Trophoblast cell (in vitro differentiated cells and primary cell): ENCODE measurements around the gene REN.

Source experiments
- DNase-seq, 2 donors: peaks; one replicate each; pipeline ENCODE4 v3.0.0-alpha.2; 2016
- H2AFZ ChIP-seq: 2 replicates; pipeline ENCODE4 v1.6.1; 2013; ENCODE audit warnings: low read length, moderate library complexity, mild to moderate bottlenecking; ENCODE audit not compliant: insufficient read depth, poor library complexity
- H2AK5ac ChIP-seq: 2 replicates; pipeline ENCODE4 v1.6.1; 2013; ENCODE audit warnings: mild to moderate bottlenecking, low read length
- H2BK120ac ChIP-seq: 2 replicates; pipeline ENCODE4 v1.6.1; 2013; ENCODE audit warnings: low read length, mild to moderate bottlenecking, moderate library complexity; ENCODE audit not compliant: insufficient read depth, poor library complexity
- H2BK12ac ChIP-seq: 2 replicates; pipeline ENCODE4 v1.6.1; 2013; ENCODE audit warnings: mild to moderate bottlenecking, low read length, moderate library complexity
- H2BK5ac ChIP-seq: 2 replicates; pipeline ENCODE4 v1.6.1; 2013; ENCODE audit warnings: low read length, low read depth, moderate library complexity, mild to moderate bottlenecking; ENCODE audit not compliant: poor library complexity
- H3K14ac ChIP-seq: 2 replicates; pipeline ENCODE4 v1.6.1; 2013; ENCODE audit warnings: mild to moderate bottlenecking, low read length
- H3K18ac ChIP-seq: 2 replicates; pipeline ENCODE4 v1.6.1; 2013; ENCODE audit warnings: mild to moderate bottlenecking, low read length
- H3K23ac ChIP-seq: 2 replicates; pipeline ENCODE4 v1.6.1; 2013; ENCODE audit warnings: low read length
- H3K27ac ChIP-seq: 2 replicates; pipeline ENCODE4 v1.5.1; 2013; ENCODE audit warnings: low read depth, mild to moderate bottlenecking, inconsistent platforms, low read length, moderate library complexity
- H3K27me3 ChIP-seq: 2 replicates; pipeline ENCODE4 v1.6.1; 2013; ENCODE audit warnings: inconsistent platforms, mild to moderate bottlenecking, low read length, moderate library complexity; ENCODE audit not compliant: insufficient read depth
- H3K36me3 ChIP-seq, 2 experiments: 1 replicate in 1 of 2; 2 replicates in 1 of 2; pipeline ENCODE4 v1.6.1; 2013; ENCODE audit warnings: low read length in 2 of 2, mild to moderate bottlenecking in 2 of 2, moderate library complexity in 1 of 2; ENCODE audit not compliant: insufficient read depth in 2 of 2, control insufficient read depth in 1 of 2
- H3K4ac ChIP-seq: 2 replicates; pipeline ENCODE4 v1.6.1; 2013; ENCODE audit warnings: low read depth, mild to moderate bottlenecking, low read length, moderate library complexity
- H3K4me1 ChIP-seq, 2 experiments: 1 replicate in 1 of 2; 2 replicates in 1 of 2; pipeline ENCODE4 v1.6.1; 2013; ENCODE audit warnings: low read length in 2 of 2, mild to moderate bottlenecking in 2 of 2, moderate library complexity in 1 of 2; ENCODE audit not compliant: insufficient read depth in 2 of 2, control insufficient read depth in 1 of 2
- H3K4me2 ChIP-seq: 2 replicates; pipeline ENCODE4 v1.6.1; 2013; ENCODE audit warnings: inconsistent platforms, mild to moderate bottlenecking, low read length, moderate library complexity
- H3K4me3 ChIP-seq: 2 replicates; pipeline ENCODE4 v1.5.1; 2013; ENCODE audit warnings: mild to moderate bottlenecking, low read depth, low read length, inconsistent platforms
- H3K79me1 ChIP-seq: one replicate; pipeline ENCODE4 v1.6.1; 2013; ENCODE audit warnings: low read length
- H3K79me2 ChIP-seq: 2 replicates; pipeline ENCODE4 v1.6.1; 2013; ENCODE audit warnings: low read length, mild to moderate bottlenecking; ENCODE audit not compliant: control insufficient read depth, insufficient read depth, poor library complexity
- H3K9ac ChIP-seq: 2 replicates; pipeline ENCODE4 v1.6.1; 2013; ENCODE audit warnings: mild to moderate bottlenecking, low read length
- H3K9me3 ChIP-seq: 2 replicates; pipeline ENCODE4 v1.6.1; 2013; ENCODE audit warnings: low read depth, mild to moderate bottlenecking, control low read depth, inconsistent platforms, low read length; ENCODE audit not compliant: insufficient read depth
- H4K12ac ChIP-seq: 2 replicates; pipeline ENCODE4 v1.6.1; 2013; ENCODE audit warnings: low read depth, mild to moderate bottlenecking, low read length, moderate library complexity
- H4K8ac ChIP-seq: 2 replicates; pipeline ENCODE4 v1.6.1; 2013; ENCODE audit warnings: low read depth, mild to moderate bottlenecking, low read length, moderate library complexity
- H4K91ac ChIP-seq: one replicate; pipeline ENCODE4 v1.6.1; 2013; ENCODE audit warnings: low read depth, mild to moderate bottlenecking, low read length, moderate library complexity
- WGBS: extraction: QIAGEN DNeasy Blood & Tissue Kit; methylation state at CpG from one replicate; pipeline ENCODE4 v1.1.7; 2013; ENCODE audit warnings: missing lambda C conversion rate; ENCODE audit not compliant: insufficient read length, insufficient coverage; ENCODE audit errors: extremely low coverage; 5-methylcytosine and 5-hydroxymethylcytosine counted together

Gene REN

GRCh38 chr1:204114606-204115005 is 51.5 kb downstream of the REN start:
- Histone ChIP-seq H3K27me3 (no peaks in the 10 kb centered on the region), H2BK5ac (no peak overlapping the region), H3K4ac (peak overlapping the region; percentile 1), H3K4me3 (peak overlapping the region; percentile 42), H3K27ac (no peak overlapping the region), H3K4me2 (no peak overlapping the region), H3K23ac (no peak overlapping the region), H3K4me1 (peaks cover 5 to 6% of the 10 kb centered on the region in 2 experiments), H2BK120ac (no peak overlapping the region), H3K36me3 (peaks cover 28% of the 10 kb centered on the region in 2 experiments), H2BK12ac (no peak overlapping the region), H4K91ac (no peak overlapping the region), H3K14ac (no peak overlapping the region), H2AFZ (no peak overlapping the region), H3K79me1 (no peaks in the 10 kb centered on the region), H3K18ac (no peak overlapping the region), H3K9me3 (no peaks in the 10 kb centered on the region), H2AK5ac (no peak overlapping the region), H4K12ac (no peak overlapping the region), H3K79me2 (peaks cover 2% of the 10 kb centered on the region), H4K8ac (no peak overlapping the region), H3K9ac (no peak overlapping the region)
- DNase-seq: peak in 1 of 2 donors; percentile 18
- no CpG with 5 or more reads among the region's 4 CpGs for WGBS

GRCh38 chr1:204113896-204114295 is 52.2 kb downstream of the REN start:
- Histone ChIP-seq H2BK5ac (no peak overlapping the region), H3K9me3 (no peaks in the 10 kb centered on the region), H3K4me2 (no peak overlapping the region), H3K4me3 (no peak overlapping the region), H2BK12ac (no peak overlapping the region), H3K79me1 (peaks cover 1% of the 10 kb centered on the region), H3K18ac (peak overlapping the region; percentile 43), H3K23ac (no peak overlapping the region), H4K91ac (no peak overlapping the region), H3K27me3 (no peaks in the 10 kb centered on the region), H2AK5ac (no peak overlapping the region), H4K8ac (peak overlapping the region; percentile 24), H3K27ac (no peak overlapping the region), H3K9ac (no peak overlapping the region), H4K12ac (no peak overlapping the region), H3K79me2 (peaks cover 2% of the 10 kb centered on the region), H2AFZ (no peak overlapping the region), H3K4me1 (peaks cover 5 to 6% of the 10 kb centered on the region in 2 experiments), H3K36me3 (peaks cover 24 to 25% of the 10 kb centered on the region in 2 experiments), H3K4ac (peak overlapping the region; percentile 30), H3K14ac (no peak overlapping the region), H2BK120ac (no peak overlapping the region)
- no CpG with 5 or more reads among the region's 1 CpG for WGBS
- DNase-seq: no peak

GRCh38 chr1:204112876-204113730 is 53.0 kb downstream of the REN start:
- no CpG with 5 or more reads among the region's 11 CpGs for WGBS
- no peak overlapping the region for H4K91ac ChIP-seq
- H4K12ac ChIP-seq: no peak overlapping the region
- H3K9ac ChIP-seq: no peak overlapping the region
- peak overlapping the region; percentile 57 for H3K4ac ChIP-seq
- H2BK5ac ChIP-seq: no peak overlapping the region
- H3K23ac ChIP-seq: no peak overlapping the region
- peaks cover 16 to 18% of the 10 kb centered on the region in 2 experiments for H3K36me3 ChIP-seq
- H3K27ac ChIP-seq: no peak overlapping the region
- no peak overlapping the region for H3K4me3 ChIP-seq
- H3K27me3 ChIP-seq: no peaks in the 10 kb centered on the region
- no peak overlapping the region for H2BK120ac ChIP-seq
- H3K79me2 ChIP-seq: peaks cover 7% of the 10 kb centered on the region
- peak overlapping the region; percentile 16 for H3K18ac ChIP-seq
- H2AK5ac ChIP-seq: no peak overlapping the region
- H3K79me1 ChIP-seq: peaks cover 3% of the 10 kb centered on the region
- no peak for DNase-seq
- no peak overlapping the region for H3K14ac ChIP-seq
- no peak overlapping the region for H2BK12ac ChIP-seq
- H3K4me1 ChIP-seq: peaks cover 5 to 6% of the 10 kb centered on the region in 2 experiments
- no peaks in the 10 kb centered on the region for H3K9me3 ChIP-seq
- H3K4me2 ChIP-seq: no peak overlapping the region
- H4K8ac ChIP-seq: no peak overlapping the region
- H2AFZ ChIP-seq: no peak overlapping the region

GRCh38 chr1:204110894-204111633 is 55.1 kb downstream of the REN start:
- no peak overlapping the region for H2BK5ac ChIP-seq
- no peak overlapping the region for H2BK12ac ChIP-seq
- H4K12ac ChIP-seq: no peak overlapping the region
- no peak overlapping the region for H3K4me2 ChIP-seq
- H2BK120ac ChIP-seq: no peak overlapping the region
- H2AFZ ChIP-seq: no peak overlapping the region
- H2AK5ac ChIP-seq: no peak overlapping the region
- WGBS: no CpG with 5 or more reads among the region's 5 CpGs
- H3K9ac ChIP-seq: no peak overlapping the region
- no peaks in the 10 kb centered on the region for H3K9me3 ChIP-seq
- no peak overlapping the region for H3K4me3 ChIP-seq
- H4K8ac ChIP-seq: no peak overlapping the region
- no peak overlapping the region for H4K91ac ChIP-seq
- H3K27ac ChIP-seq: no peak overlapping the region
- H3K4ac ChIP-seq: no peak overlapping the region
- peaks cover 4 to 7% of the 10 kb centered on the region in 2 experiments for H3K36me3 ChIP-seq
- H3K79me2 ChIP-seq: peaks cover 14% of the 10 kb centered on the region
- H3K27me3 ChIP-seq: no peaks in the 10 kb centered on the region
- H3K79me1 ChIP-seq: peaks cover 3% of the 10 kb centered on the region
- H3K18ac ChIP-seq: no peak overlapping the region
- H3K14ac ChIP-seq: no peak overlapping the region
- peak; percentile 83 to 95 for DNase-seq
- peaks cover 2 to 5% of the 10 kb centered on the region in 2 experiments for H3K4me1 ChIP-seq
- H3K23ac ChIP-seq: peak overlapping the region; percentile 14
